AG04449 (cell line): Measurements from ENCODE around the gene EIF3CL.
"Not testable (repeated sequence)": the region's sequence is repeated elsewhere in the genome, so short reads cannot be mapped to it uniquely, and the experiment has no call there.

Source experiments
- CTCF ChIA-PET: fragments of 350-600 bp; formaldehyde crosslinking; extraction: SDS; loops from one replicate; lab custom pipeline; 2021; ENCODE audit warnings: antibody characterized with exemption; lab: Yijun Ruan, JAX
- POLR2A ChIA-PET: fragments of 400-600, 350-600 bp; formaldehyde crosslinking; extraction: SDS; loops from one replicate; lab custom pipeline; 2020; ENCODE audit warnings: antibody characterized with exemption, inconsistent platforms; lab: Yijun Ruan, JAX
- DNase-seq: peaks from one replicate; pipeline ENCODE4 v3.0.0-alpha.2; 2010; ENCODE audit warnings: low read depth, low spot score
- H3K4me3 ChIP-seq: 2 replicates; pipeline ENCODE4 v1.5.1; 2011; ENCODE audit warnings: low read depth, mild to moderate bottlenecking, control low read depth, low read length

Gene EIF3CL

DNA sequence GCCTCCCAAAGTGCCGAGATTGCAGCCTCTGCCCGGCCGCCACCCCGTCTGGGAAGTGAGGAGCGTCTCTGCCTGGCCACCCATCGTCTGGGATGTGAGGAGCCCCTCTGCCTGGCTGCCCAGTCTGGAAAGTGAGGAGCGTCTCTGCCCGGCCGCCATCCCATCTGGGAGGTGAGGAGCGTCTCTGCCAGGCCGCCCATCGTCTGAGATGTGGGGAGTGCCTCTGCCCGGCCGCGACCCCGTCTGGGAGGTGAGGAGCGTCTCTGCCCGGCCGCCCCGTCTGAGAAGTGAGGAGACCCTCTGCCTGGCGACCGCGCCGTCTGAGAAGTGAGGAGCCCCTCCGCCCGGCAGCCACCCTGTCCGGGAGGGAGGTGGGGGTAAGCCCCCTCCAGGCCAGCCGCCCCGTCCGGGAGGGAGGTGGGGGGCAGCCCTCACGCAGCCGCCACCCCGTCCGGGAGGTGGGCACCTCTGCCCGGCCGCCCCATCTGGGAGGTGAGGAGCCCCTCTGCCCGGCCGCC, 26.5 kb downstream of the EIF3CL start:
- DNase-seq, POLR2A ChIA-PET, CTCF ChIA-PET, H3K4me3 ChIP-seq: not testable (repeated sequence)

DNA sequence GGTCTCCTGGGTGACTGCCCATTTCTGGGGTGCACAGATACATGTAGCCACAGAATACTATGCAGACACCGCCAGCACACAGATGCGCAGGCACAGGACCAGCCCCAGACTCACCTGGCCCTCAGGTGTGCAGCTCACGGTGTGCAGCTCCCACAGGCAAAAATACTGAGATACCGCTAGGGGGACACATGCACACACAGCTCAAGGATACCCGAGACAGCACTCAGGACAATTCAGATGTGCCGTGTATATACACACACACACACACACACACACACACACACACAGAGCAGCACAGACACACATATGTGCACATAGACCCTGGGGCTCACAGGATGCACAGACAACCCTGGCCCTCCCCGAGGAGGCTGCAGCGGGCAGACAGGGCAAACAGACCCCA, 28.5 kb downstream of the EIF3CL start:
- POLR2A ChIA-PET, H3K4me3 ChIP-seq, CTCF ChIA-PET, DNase-seq: not testable (repeated sequence)

DNA sequence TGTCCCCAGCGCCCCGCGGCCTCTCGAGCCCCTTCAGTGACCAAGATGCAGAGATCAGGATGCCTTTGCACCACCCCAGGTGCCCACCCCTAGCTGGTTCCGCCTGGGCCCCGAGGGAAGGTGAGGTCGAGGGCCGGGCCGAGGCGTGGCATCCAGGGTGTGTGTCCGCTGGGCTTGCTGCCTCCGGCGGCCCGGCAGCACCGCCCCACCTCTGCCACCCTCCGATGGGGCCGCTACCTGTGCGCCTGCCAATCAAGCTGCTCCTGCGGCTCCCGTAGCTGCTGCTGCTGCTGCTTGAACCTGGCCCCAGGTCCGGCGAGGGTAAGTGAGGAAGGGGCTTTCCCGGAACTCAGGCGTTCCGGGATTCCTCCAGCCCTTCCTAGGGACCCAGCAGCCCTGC, 29.4 kb downstream of the EIF3CL start:
- CTCF ChIA-PET, POLR2A ChIA-PET, H3K4me3 ChIP-seq, DNase-seq: not testable (repeated sequence)

DNA sequence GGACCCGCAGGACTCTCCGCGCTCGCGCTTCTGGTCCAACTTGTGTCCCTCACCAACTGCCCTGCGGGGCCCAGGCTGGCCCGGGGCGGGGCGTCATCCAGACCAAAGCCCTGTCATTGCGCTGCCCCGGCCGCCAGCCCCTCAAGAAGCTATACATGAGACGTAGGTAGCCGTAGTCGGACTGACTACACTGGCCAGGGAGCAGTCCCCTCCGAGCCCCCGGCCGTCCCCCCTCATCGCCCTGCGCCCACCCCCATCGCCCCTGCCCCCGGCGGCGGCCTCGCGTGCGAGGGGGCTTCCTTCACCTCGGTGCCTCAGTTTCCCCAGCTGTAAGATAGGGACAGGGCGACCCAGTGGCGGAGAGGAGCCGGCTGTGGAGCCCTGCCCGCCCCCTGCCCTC, 35.7 kb downstream of the EIF3CL start:
- DNase-seq, POLR2A ChIA-PET, CTCF ChIA-PET, H3K4me3 ChIP-seq: not testable (repeated sequence)

DNA sequence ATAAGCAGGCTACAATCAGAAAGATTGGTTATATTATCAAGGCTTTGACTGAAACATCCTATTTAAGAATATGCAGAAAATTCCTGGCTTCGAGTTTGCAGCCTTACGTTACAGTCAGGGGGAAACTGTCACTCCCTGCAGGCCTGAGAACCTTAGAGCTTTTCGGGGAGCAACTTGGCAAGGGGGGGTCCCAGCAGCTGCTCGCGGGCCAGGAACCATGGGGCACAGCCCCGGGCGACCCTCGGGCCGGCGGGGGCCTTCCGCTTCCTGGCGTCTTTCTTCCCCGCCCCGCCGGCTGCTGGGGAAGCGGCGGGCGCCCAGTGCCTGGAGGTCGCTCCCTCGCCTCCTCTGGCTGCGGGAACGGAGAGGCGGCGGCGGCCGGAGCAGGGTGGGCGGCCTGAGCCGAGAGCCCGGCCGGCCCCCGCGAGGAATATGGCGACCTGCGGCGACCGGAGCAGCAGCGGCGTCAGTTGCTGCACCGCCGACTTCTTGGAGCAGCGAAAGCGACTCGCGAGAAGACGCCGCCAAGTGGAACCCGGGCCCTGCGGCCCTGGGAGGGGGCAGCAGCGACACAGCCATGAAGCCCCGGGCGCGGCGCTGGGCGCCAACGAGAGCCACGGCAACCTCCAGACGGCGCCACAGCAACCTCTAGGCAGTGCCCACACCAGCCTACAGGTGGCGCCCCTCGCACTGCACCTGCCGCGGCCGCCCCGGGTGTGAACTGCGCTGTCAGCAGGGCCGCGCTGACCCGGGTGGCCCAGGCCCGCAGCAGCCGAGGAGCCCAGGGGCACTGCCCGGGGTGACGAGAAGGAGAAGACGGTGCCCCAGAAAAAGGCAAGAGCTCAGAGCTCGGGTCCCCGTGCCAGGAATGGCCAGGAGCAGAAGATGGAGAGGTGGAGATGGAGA, 39.1 kb downstream of the EIF3CL start:
- H3K4me3 ChIP-seq, DNase-seq, POLR2A ChIA-PET, CTCF ChIA-PET: not testable (repeated sequence)

DNA sequence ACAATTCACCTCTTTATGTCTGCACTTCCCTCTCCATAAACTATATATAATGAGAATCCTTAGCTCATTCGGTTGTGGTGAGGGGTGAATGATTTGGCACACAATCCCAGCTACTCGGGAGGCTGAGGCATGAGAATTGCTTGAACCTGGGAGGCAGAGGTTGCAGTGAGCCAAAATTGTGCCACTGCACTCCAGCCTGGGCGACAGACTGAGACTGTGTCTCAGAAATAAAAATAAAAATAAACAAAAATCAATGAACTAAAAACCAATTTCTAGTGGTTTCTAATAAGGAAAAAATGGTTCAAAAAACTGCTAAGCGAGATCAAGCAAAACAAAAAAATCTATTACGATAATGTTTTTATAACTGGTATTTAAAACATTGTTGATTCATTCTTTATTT, 40.2 kb downstream of the EIF3CL start, which contains the start of gene NPIPB6:
NPIPB6 (minus strand) TSS at position 101 of the 400 bp plus-strand sequence. CDS start 686 bp downstream, outside the sequence.
- H3K4me3 ChIP-seq, DNase-seq, CTCF ChIA-PET, POLR2A ChIA-PET: not testable (repeated sequence)

DNA sequence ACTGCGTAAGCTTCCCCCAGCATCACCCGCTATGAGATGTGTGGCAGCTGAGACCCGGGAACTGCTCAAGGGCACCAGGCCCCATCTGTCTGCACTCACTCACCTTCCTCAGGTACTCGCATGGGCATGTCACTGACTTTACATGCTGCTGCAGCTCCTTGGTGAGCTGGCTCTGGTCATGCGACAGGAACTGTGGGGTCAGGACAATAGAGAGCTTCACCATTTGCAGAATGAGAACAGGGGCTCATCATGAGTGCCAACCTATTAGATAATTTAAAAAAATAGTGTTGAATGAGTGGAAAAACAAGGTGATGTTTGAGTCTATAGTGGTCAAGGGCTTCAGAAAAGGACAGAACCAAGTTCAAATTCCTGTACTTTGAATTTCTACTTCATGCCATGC, 41.0 kb downstream of the EIF3CL start:
- DNase-seq, H3K4me3 ChIP-seq, CTCF ChIA-PET, POLR2A ChIA-PET: not testable (repeated sequence)

DNA sequence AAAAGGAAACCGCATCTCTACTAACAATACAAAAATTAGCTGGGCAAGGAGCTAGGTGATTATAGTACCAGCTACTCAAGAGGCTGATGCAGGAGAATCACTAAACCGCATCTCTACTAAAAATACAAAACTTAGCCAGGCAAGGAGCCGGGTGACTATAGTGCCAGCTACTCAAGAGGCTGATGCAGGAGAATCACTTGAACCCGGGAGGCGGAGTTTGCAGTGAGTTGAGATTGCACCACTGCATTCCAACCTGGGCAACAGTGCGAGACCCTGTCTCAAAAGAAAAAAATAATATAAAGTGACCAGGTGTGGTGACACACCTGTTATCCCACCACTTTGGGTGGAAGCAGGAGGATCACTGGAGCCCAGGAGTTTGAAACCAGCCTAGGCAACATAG, 65.4 kb downstream of the EIF3CL start:
- POLR2A ChIA-PET, DNase-seq, H3K4me3 ChIP-seq, CTCF ChIA-PET: not testable (repeated sequence)

DNA sequence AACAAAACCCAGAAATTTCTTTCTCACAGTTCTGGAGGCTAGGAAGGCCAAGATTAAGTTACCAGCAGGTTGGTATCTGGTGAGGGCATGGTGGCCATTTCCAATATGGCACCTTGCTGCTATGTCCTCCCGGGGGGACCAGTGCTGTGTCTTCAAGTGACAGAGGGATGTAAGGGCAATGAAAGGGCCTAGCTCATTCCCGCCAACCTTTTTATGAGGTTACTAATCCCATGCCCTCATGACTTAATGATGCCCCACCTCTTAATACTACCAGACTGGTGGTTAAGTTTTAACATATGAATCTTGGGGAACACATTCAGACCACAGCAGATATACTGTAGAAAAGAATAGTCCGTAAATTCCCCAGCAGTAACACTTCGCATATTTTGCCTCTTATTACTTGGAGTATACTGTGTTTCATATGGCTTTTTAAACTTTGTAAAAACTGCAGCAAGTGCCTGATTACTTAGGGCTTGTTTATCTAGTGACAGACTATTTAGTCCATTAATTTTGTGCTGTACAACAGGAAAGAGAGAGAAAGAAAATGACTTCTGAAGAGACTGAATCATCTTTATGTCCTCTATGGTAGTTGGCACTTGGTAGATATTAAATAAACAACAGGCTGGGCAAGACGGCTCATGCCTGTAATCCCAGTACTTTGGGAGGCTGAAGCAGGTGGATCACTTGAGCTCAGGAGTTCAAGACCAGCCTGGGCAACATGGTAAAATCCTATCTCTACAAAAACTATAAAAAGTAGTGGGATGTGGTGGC, 66.5 kb downstream of the EIF3CL start:
- H3K4me3 ChIP-seq, POLR2A ChIA-PET, DNase-seq: not testable (repeated sequence)
- CTCF ChIA-PET, result interaction anchor here (0.9 kb wide), 1 partner anchor 19 kb away, joined by 3 read pairs; no protein-coding TSS in a partner anchor

DNA sequence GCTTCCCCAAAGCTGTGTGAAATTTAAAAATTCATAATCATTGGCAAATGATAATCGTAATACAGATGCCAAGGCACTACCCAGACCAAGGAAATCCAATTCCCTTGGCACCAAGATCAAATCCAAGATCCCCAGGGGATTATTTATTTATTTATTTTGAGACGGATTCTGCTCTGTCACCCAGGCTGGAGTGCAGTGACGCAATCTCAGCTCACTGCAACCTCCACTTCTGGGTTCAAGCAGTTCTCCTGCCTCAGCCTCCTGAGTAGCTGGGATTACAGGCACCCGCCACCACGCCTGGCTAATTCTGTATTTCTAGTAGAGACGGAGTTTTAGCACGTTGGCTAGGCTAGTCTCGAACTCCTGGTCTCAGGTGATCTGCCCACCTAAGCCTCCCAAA, 68.0 kb downstream of the EIF3CL start:
- DNase-seq, CTCF ChIA-PET, POLR2A ChIA-PET, H3K4me3 ChIP-seq: not testable (repeated sequence)

DNA sequence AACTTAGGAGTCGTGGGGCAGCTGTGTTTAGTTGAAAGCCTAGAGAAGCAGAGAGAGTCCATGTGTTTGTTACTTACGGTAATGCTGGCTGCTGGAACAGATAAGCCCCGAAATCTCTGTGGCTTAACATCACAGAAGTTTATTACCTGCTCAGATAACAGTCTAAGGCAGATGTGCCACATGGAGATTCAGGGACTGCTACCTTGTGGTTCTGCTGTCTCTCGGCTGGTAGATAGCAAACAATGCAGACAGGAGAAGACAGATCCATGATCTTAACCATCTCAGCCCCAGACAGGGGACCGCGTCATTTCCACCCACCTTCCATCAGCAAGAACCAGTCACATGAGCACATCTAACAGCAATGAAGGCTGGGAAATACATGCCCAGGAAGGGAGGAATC, 71.0 kb downstream of the EIF3CL start:
- CTCF ChIA-PET, DNase-seq, POLR2A ChIA-PET, H3K4me3 ChIP-seq: not testable (repeated sequence)

DNA sequence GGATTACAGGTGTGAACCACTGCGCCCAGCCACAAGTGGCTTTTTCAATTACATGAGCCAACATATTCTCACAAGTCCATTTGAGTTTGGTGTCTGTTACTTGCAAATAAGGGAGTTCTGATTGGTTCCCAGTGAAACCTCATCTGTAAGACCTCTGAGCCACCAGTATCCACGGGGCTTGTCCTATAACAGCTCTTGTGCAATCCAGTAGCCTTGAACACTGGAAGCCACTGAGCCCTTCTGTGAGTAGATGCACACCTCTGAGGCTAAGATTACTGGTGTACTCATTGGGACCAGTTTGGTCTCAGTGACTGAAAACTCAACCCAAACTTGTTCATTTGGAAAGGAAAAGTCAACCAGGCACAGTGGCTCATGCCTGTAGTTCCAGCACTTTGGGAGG, 72.7 kb downstream of the EIF3CL start:
- POLR2A ChIA-PET, DNase-seq, H3K4me3 ChIP-seq, CTCF ChIA-PET: not testable (repeated sequence)

DNA sequence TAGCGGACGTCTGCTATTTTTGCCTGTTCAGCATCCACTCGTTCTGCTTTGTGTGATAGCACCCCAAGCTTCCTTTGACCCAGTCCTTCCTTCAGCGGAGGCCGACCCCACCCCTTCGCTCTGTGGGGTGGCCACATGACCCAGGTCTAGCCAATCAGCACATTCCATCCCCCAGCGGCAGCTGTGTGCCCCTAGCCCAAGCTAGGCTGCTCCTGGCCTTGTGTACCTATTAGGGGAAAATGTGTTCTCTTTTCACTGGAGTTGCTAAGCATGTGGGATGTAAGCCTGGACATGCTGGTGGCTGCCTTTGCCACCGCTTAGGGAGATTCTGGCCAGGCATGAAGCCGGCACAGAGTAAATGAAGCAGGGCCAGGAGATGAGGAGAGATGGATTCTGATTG, 73.4 kb downstream of the EIF3CL start:
- H3K4me3 ChIP-seq, DNase-seq, CTCF ChIA-PET, POLR2A ChIA-PET: not testable (repeated sequence)
